ENCODE results near the gene CLRN1. TPM values are rescaled to one million over a fixed set of nuclear protein-coding genes. Genes with fewer than 3 reads are reported as not detected.

CLRN1 gene
- total RNA-seq, 1 experiment from 2014 or later: not detected

GRCh38 chr3:150878290-150878689, 94.2 kb downstream of the CLRN1 start:
- Mint-ChIP-seq H3K27me3 (ENCODE audit: unreplicated experiment) (peaks cover 69% of the 10 kb centered on the region), H3K4me3 (ENCODE audit: low read depth, unreplicated experiment) (no peak overlapping the region)
- BruUV-seq (replicated peaks): no TSS peak

GRCh38 chr3:150877303-150877702, 95.2 kb downstream of the CLRN1 start:
- TF ChIP-seq CTCF (IDR thresholded peaks at IDR 0.05; ENCODE audit: unreplicated experiment): no peak
- intact Hi-C loops (cut with micrococcal nuclease; ENCODE audit: unreplicated experiment): no loop called here
- DNase-seq: no peak

More at GRCh38 chr3:150878290-150878689, 94.2 kb downstream of the CLRN1 start:
- Mint-ChIP-seq H3K9me3 (ENCODE audit: low read depth, unreplicated experiment) (no peaks in the 10 kb centered on the region), H3K36me3 (ENCODE audit: insufficient read depth, unreplicated experiment) (no peaks in the 10 kb centered on the region), H3K4me1 (ENCODE audit: low read depth, unreplicated experiment) (no peaks in the 10 kb centered on the region), H3K27ac (ENCODE audit: unreplicated experiment) (no peak overlapping the region)
- no peak for DNase-seq
- CTCF ChIA-PET: interaction anchor here (0.8 kb wide), 1 partner anchor 13 kb away, joined by 3 read pairs; no protein-coding TSS in a partner anchor
- TF ChIP-seq CTCF (IDR thresholded peaks at IDR 0.05; ENCODE audit: unreplicated experiment): no peak
- intact Hi-C loops (cut with micrococcal nuclease; ENCODE audit: unreplicated experiment): no loop called here

GRCh38 chr3:150876611-150877265, 95.8 kb downstream of the CLRN1 start:
- BruUV-seq (replicated peaks): no TSS peak
- no peaks in the 10 kb centered on the region for H3K36me3 Mint-ChIP-seq (ENCODE audit: insufficient read depth, unreplicated experiment)
- no peak overlapping the region for H3K4me3 Mint-ChIP-seq (ENCODE audit: low read depth, unreplicated experiment)
- DNase-seq: no peak
- TF ChIP-seq CTCF (IDR thresholded peaks at IDR 0.05; ENCODE audit: unreplicated experiment): no peak
- CTCF ChIA-PET: interaction anchor here (0.6 kb wide), 1 partner anchor 36 kb away, joined by 3 read pairs; no protein-coding TSS in a partner anchor
- intact Hi-C loops (cut with micrococcal nuclease; ENCODE audit: unreplicated experiment): no loop called here
- no peaks in the 10 kb centered on the region for H3K4me1 Mint-ChIP-seq (ENCODE audit: low read depth, unreplicated experiment)
- peaks cover 53% of the 10 kb centered on the region for H3K27me3 Mint-ChIP-seq (ENCODE audit: unreplicated experiment)
- H3K27ac Mint-ChIP-seq (ENCODE audit: unreplicated experiment): no peak overlapping the region
- no peaks in the 10 kb centered on the region for H3K9me3 Mint-ChIP-seq (ENCODE audit: low read depth, unreplicated experiment)

More at GRCh38 chr3:150877303-150877702, 95.2 kb downstream of the CLRN1 start:
- no peaks in the 10 kb centered on the region for H3K9me3 Mint-ChIP-seq (ENCODE audit: low read depth, unreplicated experiment)
- H3K4me1 Mint-ChIP-seq (ENCODE audit: low read depth, unreplicated experiment): no peaks in the 10 kb centered on the region
- CTCF ChIA-PET: interaction anchor here (0.6 kb wide), 1 partner anchor 35 kb away, joined by 3 read pairs; no protein-coding TSS in a partner anchor
- BruUV-seq (replicated peaks): no TSS peak
- H3K27ac Mint-ChIP-seq (ENCODE audit: unreplicated experiment): no peak overlapping the region
- H3K4me3 Mint-ChIP-seq (ENCODE audit: low read depth, unreplicated experiment): no peak overlapping the region
- peaks cover 59% of the 10 kb centered on the region for H3K27me3 Mint-ChIP-seq (ENCODE audit: unreplicated experiment)
- H3K36me3 Mint-ChIP-seq (ENCODE audit: insufficient read depth, unreplicated experiment): no peaks in the 10 kb centered on the region

Other genes starting within 250 kb of the CLRN1 start
- 30.6 and 33.6 TPM in 2 replicates for gene SIAH2, start 209.6 kb downstream of the CLRN1 start, total RNA-seq (2022)
- not detected in 2 replicates for gene MINDY4B, start 67.3 kb downstream of the CLRN1 start, total RNA-seq (2022)
- gene MED12L, start 112.9 kb upstream of the CLRN1 start, total RNA-seq (2022): 4.6 and 5.2 TPM in 2 replicates
- gene GPR171, start 230.5 kb upstream of the CLRN1 start, total RNA-seq (2022): not detected in 2 replicates